Trophoblast cell (in vitro differentiated cells and primary cell): ENCODE measurements around the gene SLC7A9.

Experiments
- DNase-seq, 2 donors: peaks; one replicate each; pipeline ENCODE4 v3.0.0-alpha.2; 2016
- H2AFZ ChIP-seq: 2 replicates; pipeline ENCODE4 v1.6.1; 2013; ENCODE audit warnings: low read length, moderate library complexity, mild to moderate bottlenecking; ENCODE audit not compliant: insufficient read depth, poor library complexity
- H2AK5ac ChIP-seq: 2 replicates; pipeline ENCODE4 v1.6.1; 2013; ENCODE audit warnings: mild to moderate bottlenecking, low read length
- H2BK120ac ChIP-seq: 2 replicates; pipeline ENCODE4 v1.6.1; 2013; ENCODE audit warnings: low read length, mild to moderate bottlenecking, moderate library complexity; ENCODE audit not compliant: insufficient read depth, poor library complexity
- H2BK12ac ChIP-seq: 2 replicates; pipeline ENCODE4 v1.6.1; 2013; ENCODE audit warnings: mild to moderate bottlenecking, low read length, moderate library complexity
- H2BK5ac ChIP-seq: 2 replicates; pipeline ENCODE4 v1.6.1; 2013; ENCODE audit warnings: low read length, low read depth, moderate library complexity, mild to moderate bottlenecking; ENCODE audit not compliant: poor library complexity
- H3K14ac ChIP-seq: 2 replicates; pipeline ENCODE4 v1.6.1; 2013; ENCODE audit warnings: mild to moderate bottlenecking, low read length
- H3K18ac ChIP-seq: 2 replicates; pipeline ENCODE4 v1.6.1; 2013; ENCODE audit warnings: mild to moderate bottlenecking, low read length
- H3K23ac ChIP-seq: 2 replicates; pipeline ENCODE4 v1.6.1; 2013; ENCODE audit warnings: low read length
- H3K27ac ChIP-seq: 2 replicates; pipeline ENCODE4 v1.5.1; 2013; ENCODE audit warnings: low read depth, mild to moderate bottlenecking, inconsistent platforms, low read length, moderate library complexity
- H3K27me3 ChIP-seq: 2 replicates; pipeline ENCODE4 v1.6.1; 2013; ENCODE audit warnings: inconsistent platforms, mild to moderate bottlenecking, low read length, moderate library complexity; ENCODE audit not compliant: insufficient read depth
- H3K36me3 ChIP-seq, 2 experiments: 1 replicate in 1 of 2; 2 replicates in 1 of 2; pipeline ENCODE4 v1.6.1; 2013; ENCODE audit warnings: low read length in 2 of 2, mild to moderate bottlenecking in 2 of 2, moderate library complexity in 1 of 2; ENCODE audit not compliant: insufficient read depth in 2 of 2, control insufficient read depth in 1 of 2
- H3K4ac ChIP-seq: 2 replicates; pipeline ENCODE4 v1.6.1; 2013; ENCODE audit warnings: low read depth, mild to moderate bottlenecking, low read length, moderate library complexity
- H3K4me1 ChIP-seq, 2 experiments: 1 replicate in 1 of 2; 2 replicates in 1 of 2; pipeline ENCODE4 v1.6.1; 2013; ENCODE audit warnings: low read length in 2 of 2, mild to moderate bottlenecking in 2 of 2, moderate library complexity in 1 of 2; ENCODE audit not compliant: insufficient read depth in 2 of 2, control insufficient read depth in 1 of 2
- H3K4me2 ChIP-seq: 2 replicates; pipeline ENCODE4 v1.6.1; 2013; ENCODE audit warnings: inconsistent platforms, mild to moderate bottlenecking, low read length, moderate library complexity
- H3K4me3 ChIP-seq: 2 replicates; pipeline ENCODE4 v1.5.1; 2013; ENCODE audit warnings: mild to moderate bottlenecking, low read depth, low read length, inconsistent platforms
- H3K79me1 ChIP-seq: one replicate; pipeline ENCODE4 v1.6.1; 2013; ENCODE audit warnings: low read length
- H3K79me2 ChIP-seq: 2 replicates; pipeline ENCODE4 v1.6.1; 2013; ENCODE audit warnings: low read length, mild to moderate bottlenecking; ENCODE audit not compliant: control insufficient read depth, insufficient read depth, poor library complexity
- H3K9ac ChIP-seq: 2 replicates; pipeline ENCODE4 v1.6.1; 2013; ENCODE audit warnings: mild to moderate bottlenecking, low read length
- H3K9me3 ChIP-seq: 2 replicates; pipeline ENCODE4 v1.6.1; 2013; ENCODE audit warnings: low read depth, mild to moderate bottlenecking, control low read depth, inconsistent platforms, low read length; ENCODE audit not compliant: insufficient read depth
- H4K12ac ChIP-seq: 2 replicates; pipeline ENCODE4 v1.6.1; 2013; ENCODE audit warnings: low read depth, mild to moderate bottlenecking, low read length, moderate library complexity
- H4K8ac ChIP-seq: 2 replicates; pipeline ENCODE4 v1.6.1; 2013; ENCODE audit warnings: low read depth, mild to moderate bottlenecking, low read length, moderate library complexity
- H4K91ac ChIP-seq: one replicate; pipeline ENCODE4 v1.6.1; 2013; ENCODE audit warnings: low read depth, mild to moderate bottlenecking, low read length, moderate library complexity
- WGBS: extraction: QIAGEN DNeasy Blood & Tissue Kit; methylation state at CpG from one replicate; pipeline ENCODE4 v1.1.7; 2013; ENCODE audit warnings: missing lambda C conversion rate; ENCODE audit not compliant: insufficient read length, insufficient coverage; ENCODE audit errors: extremely low coverage; 5-methylcytosine and 5-hydroxymethylcytosine counted together

The SLC7A9 gene

GRCh38 chr19:32914879-32915660, 45.5 kb upstream of the SLC7A9 start:
- Histone ChIP-seq H4K91ac (no peak overlapping the region), H4K8ac (no peak overlapping the region), H2BK120ac (no peak overlapping the region), H2BK5ac (no peak overlapping the region), H3K4me2 (no peak overlapping the region), H3K79me1 (no peaks in the 10 kb centered on the region), H3K4ac (no peak overlapping the region), H2BK12ac (no peak overlapping the region), H3K14ac (no peak overlapping the region), H3K9ac (no peak overlapping the region), H4K12ac (no peak overlapping the region), H3K27ac (no peak overlapping the region), H3K79me2 (no peaks in the 10 kb centered on the region), H3K4me3 (no peak overlapping the region), H3K27me3 (no peaks in the 10 kb centered on the region), H2AFZ (no peak overlapping the region), H3K23ac (no peak overlapping the region), H3K4me1 (peaks cover 9% of the 10 kb centered on the region in 2 experiments), H3K18ac (no peak overlapping the region), H3K36me3 (peaks cover 0 to 2% of the 10 kb centered on the region in 2 experiments), H2AK5ac (no peak overlapping the region), H3K9me3 (no peaks in the 10 kb centered on the region)
- no peak for DNase-seq
- WGBS: no CpG with 5 or more reads among the region's 12 CpGs

GRCh38 chr19:32911467-32911866, 41.9 kb upstream of the SLC7A9 start:
- no peak overlapping the region for H2BK5ac ChIP-seq
- no peak overlapping the region for H3K23ac ChIP-seq
- H3K4me1 ChIP-seq: peaks cover 4 to 6% of the 10 kb centered on the region in 2 experiments
- WGBS: no CpG with 5 or more reads among the region's 4 CpGs
- DNase-seq: no peak
- no peak overlapping the region for H2BK120ac ChIP-seq
- no peak overlapping the region for H4K91ac ChIP-seq
- no peaks in the 10 kb centered on the region for H3K79me2 ChIP-seq
- no peak overlapping the region for H4K12ac ChIP-seq
- no peak overlapping the region for H3K4me2 ChIP-seq
- no peak overlapping the region for H4K8ac ChIP-seq
- no peak overlapping the region for H2BK12ac ChIP-seq
- H3K79me1 ChIP-seq: no peaks in the 10 kb centered on the region
- no peak overlapping the region for H3K14ac ChIP-seq
- H3K9me3 ChIP-seq: no peaks in the 10 kb centered on the region
- no peak overlapping the region for H3K18ac ChIP-seq
- H3K36me3 ChIP-seq: peaks cover 2 to 5% of the 10 kb centered on the region in 2 experiments
- no peaks in the 10 kb centered on the region for H3K27me3 ChIP-seq
- H2AFZ ChIP-seq: no peak overlapping the region
- no peak overlapping the region for H2AK5ac ChIP-seq
- no peak overlapping the region for H3K27ac ChIP-seq
- no peak overlapping the region for H3K4ac ChIP-seq
- H3K9ac ChIP-seq: no peak overlapping the region
- H3K4me3 ChIP-seq: no peak overlapping the region

- Histone ChIP-seq H3K4me2 (no peak overlapping the region), H3K4me1 (peaks cover 4 to 6% of the 10 kb centered on the region in 2 experiments), H3K18ac (no peak overlapping the region), H2BK12ac (no peak overlapping the region), H3K4ac (no peak overlapping the region), H3K36me3 (peaks cover 2 to 5% of the 10 kb centered on the region in 2 experiments), H4K91ac (no peak overlapping the region), H3K27me3 (no peaks in the 10 kb centered on the region), H4K12ac (no peak overlapping the region), H3K79me2 (no peaks in the 10 kb centered on the region), H3K4me3 (no peak overlapping the region), H4K8ac (no peak overlapping the region), H3K23ac (no peak overlapping the region), H3K9ac (no peak overlapping the region), H2BK5ac (no peak overlapping the region), H3K14ac (no peak overlapping the region), H3K79me1 (no peaks in the 10 kb centered on the region), H2AK5ac (no peak overlapping the region), H2BK120ac (no peak overlapping the region), H3K9me3 (no peaks in the 10 kb centered on the region), H3K27ac (no peak overlapping the region), H2AFZ (no peak overlapping the region)
- no CpG with 5 or more reads among the region's 5 CpGs for WGBS
- peak; percentile 36 to 81 for DNase-seq
Measured at GRCh38 chr19:32910874-32911273, 41.3 kb upstream of the SLC7A9 start.

GRCh38 chr19:32910094-32910493, 40.5 kb upstream of the SLC7A9 start:
- Histone ChIP-seq H2BK12ac (no peak overlapping the region), H3K79me2 (no peaks in the 10 kb centered on the region), H3K36me3 (peaks cover 2 to 5% of the 10 kb centered on the region in 2 experiments), H2BK5ac (no peak overlapping the region), H2AFZ (no peak overlapping the region), H4K12ac (no peak overlapping the region), H3K4me1 (peaks cover 4 to 6% of the 10 kb centered on the region in 2 experiments), H3K9me3 (no peaks in the 10 kb centered on the region), H3K79me1 (no peaks in the 10 kb centered on the region), H2BK120ac (no peak overlapping the region), H3K23ac (no peak overlapping the region), H4K91ac (no peak overlapping the region), H3K27ac (no peak overlapping the region), H3K4me3 (no peak overlapping the region), H4K8ac (no peak overlapping the region), H3K4ac (no peak overlapping the region), H3K14ac (no peak overlapping the region), H3K9ac (no peak overlapping the region), H2AK5ac (no peak overlapping the region), H3K4me2 (no peak overlapping the region), H3K27me3 (no peaks in the 10 kb centered on the region), H3K18ac (no peak overlapping the region)
- no CpG with 5 or more reads among the region's 5 CpGs for WGBS
- DNase-seq: no peak
